GM21526 (cell line): ENCODE data around the gene SPATA2.
"Not testable (repeated sequence)": the region's sequence is repeated elsewhere in the genome, so short reads cannot be mapped to it uniquely, and the experiment has no call there.

Source experiments
- ATAC-seq: cut with Tn5 transposase; IDR thresholded peaks from one replicate; pipeline ENCODE4 v1.9.1; 2021; ENCODE audit warnings: moderate library complexity; ENCODE audit not compliant: unreplicated experiment, low FRiP score

The SPATA2 gene

DNA sequence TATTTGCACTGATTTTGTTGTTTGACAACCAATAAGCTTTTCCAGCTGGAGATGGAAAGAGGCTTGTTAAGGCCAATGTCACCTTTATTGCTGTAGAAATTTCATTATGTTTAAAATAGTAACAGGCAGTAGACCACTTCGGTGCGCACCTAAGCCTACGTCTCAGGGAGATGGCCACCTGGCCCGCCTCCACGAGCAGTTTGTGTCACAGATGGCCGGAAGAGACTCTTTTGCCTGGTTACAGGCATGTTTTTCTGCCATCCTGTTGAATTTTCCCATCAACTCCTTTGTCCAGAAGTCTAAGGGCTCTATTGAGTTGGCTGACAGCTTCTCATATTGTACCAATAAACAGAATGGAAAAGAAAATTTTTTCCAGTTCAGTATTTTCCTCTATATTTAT is 51.7 kb downstream of the SPATA2 start:
- ATAC-seq: no peak

DNA sequence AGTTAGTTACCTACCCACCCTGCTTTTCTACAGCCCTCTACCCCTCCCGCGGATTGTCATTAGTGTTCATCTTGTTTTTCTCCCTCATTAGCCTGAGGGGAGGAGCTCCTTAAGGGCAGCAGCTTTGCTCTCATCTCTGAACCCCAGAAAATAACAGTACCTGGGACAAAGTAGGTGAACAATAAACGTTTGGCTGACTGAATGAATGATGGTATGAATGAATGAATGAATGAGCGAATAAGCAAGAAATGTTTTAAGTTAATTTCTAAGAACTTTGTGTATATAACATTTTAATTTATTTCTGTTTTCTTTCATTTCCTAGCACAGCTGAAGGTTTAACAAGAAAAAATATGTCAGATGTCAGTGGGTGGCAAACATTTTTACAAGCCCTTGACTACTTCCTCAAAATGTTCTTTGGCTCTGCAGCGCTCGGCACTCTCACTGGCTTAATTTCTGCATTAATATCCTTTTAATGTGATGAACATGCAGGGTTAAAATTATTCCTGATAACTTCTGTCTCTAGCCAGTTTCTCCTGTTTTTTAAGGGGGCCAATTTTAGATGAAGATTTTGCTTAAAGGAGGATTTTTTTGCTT is 52.6 kb downstream of the SPATA2 start:
- no peak for ATAC-seq

- not testable (repeated sequence) for ATAC-seq
Measured at GRCh38 chr20:49861232-49861631, 54.1 kb downstream of the SPATA2 start.

GRCh38 chr20:49859807-49860206 is 55.5 kb downstream of the SPATA2 start:
- no peak for ATAC-seq

- no peak for ATAC-seq
Measured at GRCh38 chr20:49859011-49859410, 56.3 kb downstream of the SPATA2 start.

DNA sequence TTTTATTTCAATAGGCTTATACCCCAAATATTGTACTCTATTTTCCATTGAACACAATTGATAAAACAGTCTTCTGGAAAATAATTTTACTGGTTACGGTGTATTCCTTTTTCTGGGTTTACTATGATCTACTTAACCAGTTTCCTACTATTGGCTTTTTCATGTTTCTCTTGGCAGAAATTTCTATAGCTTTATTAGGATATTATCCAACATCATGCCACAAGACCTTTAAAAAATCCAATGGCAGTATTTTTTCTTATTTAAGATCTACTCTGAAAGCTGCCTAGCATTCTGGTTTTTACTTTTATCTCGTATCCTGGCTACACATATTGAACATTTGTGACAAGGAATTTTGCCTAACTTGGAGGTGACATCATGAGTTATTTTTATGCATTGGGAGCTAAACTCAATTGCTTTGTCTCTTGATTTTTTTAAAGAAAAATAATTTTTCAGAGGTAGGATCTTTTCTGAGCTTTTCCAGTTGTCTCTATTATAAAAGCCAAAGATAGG is 57.2 kb downstream of the SPATA2 start:
- ATAC-seq: no peak

- no peak for ATAC-seq
Measured at GRCh38 chr20:49856904-49857303, 58.4 kb downstream of the SPATA2 start.

DNA sequence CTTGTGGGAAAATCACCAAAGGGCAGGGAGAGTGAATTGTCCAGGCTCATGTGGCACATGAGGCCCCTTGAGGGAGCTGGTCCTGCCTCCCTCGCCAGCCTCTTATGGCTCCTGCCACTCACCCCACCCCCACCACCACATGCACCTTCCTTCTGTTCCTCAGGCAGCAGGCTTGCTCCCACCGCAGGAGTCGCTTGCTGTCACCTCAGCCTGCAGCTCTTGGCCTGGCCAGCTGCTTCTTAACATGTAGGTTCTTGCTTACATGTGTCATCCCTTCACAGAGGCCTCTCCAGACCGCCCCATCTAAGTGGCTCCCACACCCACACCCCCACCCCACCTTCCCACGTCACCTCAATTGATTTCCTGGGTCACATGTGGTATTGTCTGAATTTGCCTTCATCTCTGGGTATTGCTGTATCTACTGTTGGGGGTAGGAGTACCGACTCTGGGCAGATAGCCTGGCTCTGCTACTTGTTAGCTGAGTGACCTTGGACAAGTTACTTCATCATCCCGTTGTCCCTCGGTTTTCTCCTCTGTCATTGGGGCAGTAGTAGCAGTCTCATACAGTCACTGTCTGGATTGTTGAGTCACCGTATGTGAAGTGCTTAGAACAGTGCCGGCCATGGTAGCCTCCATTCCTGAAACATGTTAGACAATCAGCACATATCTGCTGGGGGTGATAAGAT is 61.0 kb downstream of the SPATA2 start:
- ATAC-seq: no peak

DNA sequence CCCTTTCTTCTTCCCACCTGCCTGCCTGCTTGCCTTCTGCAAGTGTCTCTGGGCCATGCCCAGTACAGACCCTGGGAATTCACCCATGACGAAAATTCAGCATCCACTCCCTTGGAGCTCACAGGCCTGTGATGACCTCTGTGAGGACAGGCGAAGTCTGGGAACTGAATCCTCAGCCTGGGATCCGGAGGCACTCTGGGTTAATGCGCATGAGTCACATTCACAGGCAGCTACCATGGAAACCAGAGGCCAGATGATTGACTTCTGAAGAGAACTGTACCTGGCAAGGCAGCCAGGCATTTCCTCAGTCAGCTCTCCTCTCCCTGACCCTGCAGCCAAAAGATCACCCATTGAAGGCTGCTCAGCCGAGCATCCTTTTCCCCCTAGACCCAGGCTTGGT is 61.7 kb downstream of the SPATA2 start:
- no peak for ATAC-seq
